DMS153 (cell line): Measurements from ENCODE around the gene CRLF3.
"Not testable (repeated sequence)": the region's sequence is repeated elsewhere in the genome, so short reads cannot be mapped to it uniquely, and the experiment has no call there.

Experiments used
- DNase-seq: peaks from one replicate; lab custom pipeline; 2025; lab: John Stamatoyannopoulos, UW

Gene CRLF3

DNA sequence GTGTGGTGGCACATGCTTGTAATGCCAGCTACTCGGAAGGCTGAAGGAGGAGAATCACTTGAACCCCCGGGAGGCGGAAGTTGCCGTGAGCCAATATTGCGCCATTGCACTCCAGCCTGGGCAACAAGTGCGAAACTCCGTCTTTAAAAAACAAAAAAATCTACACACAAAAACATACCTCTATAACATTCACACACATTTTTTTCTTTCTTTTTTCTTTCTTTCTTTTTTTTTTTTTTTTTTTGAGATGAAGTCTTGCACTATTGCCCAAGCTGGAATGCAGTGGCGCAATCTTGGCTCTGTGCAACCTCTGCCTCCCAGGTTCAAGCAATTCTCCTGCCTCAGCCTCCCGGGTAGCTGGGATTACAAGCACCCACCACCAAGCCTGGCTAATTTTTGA lies 9.6 kb downstream of the CRLF3 start:
- not testable (repeated sequence) for DNase-seq

DNA sequence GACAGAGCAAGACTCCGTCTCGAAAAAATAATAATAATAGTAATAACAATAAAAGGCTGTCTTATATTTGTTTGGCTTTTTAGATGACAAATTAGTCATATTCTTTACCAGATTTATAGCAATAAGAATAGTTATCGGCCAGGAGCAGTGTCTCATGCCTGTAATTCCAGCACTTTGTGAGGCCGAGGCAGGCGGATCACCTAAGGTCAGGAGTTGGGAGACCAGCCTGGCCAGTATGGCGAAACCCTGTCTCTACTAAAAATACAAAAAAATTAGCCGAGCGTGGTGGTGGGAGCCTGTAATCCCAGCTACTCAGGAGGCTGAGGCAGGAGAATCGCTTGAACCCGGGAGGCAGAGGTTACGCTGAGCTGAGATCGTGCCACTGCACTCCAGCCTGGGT lies 10.3 kb downstream of the CRLF3 start:
- not testable (repeated sequence) for DNase-seq

DNA sequence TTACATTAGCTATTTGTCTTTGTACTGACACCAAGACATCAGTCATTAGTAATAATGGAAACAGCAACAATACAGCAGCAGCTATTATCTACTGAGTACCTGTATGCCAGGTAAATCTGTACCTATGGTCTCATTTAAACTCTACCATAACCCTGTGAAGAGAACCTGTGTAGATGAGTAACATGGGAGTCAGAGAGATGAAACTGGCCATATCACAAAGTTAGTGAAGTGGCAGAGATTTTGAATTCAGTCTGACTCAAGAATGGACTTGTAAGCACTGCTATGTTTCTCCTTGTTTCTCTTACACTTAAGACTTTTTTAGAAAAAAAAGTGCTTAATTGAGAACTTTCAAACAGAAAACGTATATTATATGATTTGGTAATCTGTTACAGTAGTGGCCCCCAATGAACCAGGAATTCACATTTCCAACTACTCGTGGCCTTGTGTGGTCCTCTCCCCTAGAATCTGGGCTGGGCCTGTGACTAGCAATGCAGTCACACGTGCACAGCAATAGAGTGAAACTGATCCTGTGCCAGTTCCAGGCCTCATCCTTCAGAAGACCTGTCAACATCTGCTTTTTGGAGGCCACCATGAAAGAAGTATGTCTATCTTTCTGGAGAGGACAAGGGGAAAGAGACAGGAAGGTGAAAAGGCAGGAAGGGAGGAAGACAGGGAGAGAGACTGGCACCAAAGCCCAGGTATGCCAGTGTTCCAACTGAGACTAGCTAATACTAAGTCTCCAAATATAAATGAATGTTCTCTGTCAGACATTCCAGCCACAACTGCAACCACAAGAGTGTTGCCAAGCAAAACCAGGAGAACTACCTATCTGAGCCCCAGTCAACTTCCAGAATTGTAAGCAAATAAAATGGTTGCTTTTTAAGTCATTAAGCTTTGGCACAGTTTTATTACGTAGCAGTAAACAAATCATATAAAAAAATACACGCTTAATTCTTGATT lies 12.0 kb downstream of the CRLF3 start:
- no peak for DNase-seq

DNA sequence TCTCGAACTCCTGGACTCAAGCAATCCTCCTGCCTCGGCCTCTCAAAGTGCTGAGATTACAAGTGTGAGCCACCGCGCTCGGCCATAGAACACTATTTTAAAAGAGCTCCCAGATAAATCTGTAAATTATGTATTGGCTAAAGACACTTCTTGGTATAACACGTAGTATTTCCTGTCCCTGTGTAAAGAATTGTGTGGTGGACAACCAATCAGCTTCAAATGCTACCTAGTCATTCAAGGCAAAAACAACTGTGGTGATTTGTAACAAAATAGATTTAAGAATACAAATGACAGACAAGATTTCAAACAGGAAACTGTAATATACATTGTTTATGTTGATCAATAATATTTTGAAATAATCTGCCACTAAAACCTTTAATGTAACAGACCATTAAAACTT lies 14.6 kb downstream of the CRLF3 start:
- no peak for DNase-seq

DNA sequence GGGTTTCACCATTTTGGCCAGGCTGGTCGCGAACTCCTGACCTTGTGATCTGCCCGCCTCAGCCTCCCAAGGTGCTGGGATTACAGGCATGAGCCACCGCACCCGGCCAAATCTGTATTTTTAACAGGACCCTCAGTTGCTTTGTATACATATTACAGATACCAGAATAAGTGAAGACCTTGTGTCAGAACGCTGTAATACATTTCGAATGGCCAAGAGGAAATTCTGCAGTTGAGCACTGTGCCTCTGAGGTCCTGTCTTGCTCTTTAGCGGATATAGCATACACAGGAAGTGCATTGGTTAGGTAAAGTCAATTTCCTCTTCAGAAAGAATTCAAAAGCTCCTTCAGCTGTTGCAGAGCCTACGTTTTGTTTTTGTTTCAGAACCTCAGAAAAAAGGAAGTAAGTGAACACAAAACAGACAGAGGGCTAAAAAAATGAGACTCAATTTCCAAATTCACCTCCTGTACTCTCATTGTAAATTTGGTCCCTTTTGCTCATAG lies 15.7 kb downstream of the CRLF3 start:
- no peak for DNase-seq

DNA sequence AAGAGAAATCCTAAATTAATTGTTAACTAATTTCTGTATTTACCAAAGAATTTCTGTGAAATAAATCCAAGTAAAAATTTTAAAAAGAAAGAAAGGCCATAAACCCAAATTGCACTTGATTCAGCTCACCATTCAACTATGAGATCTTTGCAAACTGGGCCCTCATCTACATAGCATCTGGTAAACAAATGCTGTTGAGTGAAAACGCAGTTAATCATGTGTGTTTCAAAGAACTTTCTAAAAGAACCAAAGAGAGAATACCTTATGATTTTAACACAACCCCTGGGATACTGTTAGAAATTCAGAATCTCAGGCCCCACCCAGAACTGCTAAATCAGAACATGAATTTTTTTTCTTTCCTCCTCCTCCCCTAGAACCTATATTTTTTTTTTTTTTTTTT lies 16.6 kb downstream of the CRLF3 start:
- DNase-seq: no peak

DNA sequence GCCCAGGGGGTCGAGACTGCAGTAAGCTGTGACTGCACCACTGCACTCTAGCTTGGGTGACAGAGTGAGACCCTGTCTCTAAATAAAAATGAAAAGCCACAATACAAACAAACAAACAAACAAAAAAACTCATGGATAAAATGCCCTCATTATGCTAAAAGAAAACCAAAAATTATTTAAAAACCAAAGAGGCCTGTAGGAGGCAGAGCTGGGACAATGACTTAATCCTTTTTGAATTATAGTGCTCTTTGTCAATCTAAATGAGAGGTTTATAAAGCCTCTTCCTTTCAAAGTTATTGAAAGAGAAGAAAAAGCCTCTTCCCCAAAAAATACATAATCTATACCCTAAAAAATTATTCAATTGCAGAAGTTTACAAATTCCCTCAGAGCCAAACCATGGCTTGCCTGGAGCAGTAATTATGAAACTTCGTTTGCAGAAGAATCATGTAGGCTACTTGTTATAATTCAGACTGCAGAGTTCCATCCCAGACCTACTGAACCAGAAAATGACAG lies 18.5 kb downstream of the CRLF3 start:
- DNase-seq: no peak

DNA sequence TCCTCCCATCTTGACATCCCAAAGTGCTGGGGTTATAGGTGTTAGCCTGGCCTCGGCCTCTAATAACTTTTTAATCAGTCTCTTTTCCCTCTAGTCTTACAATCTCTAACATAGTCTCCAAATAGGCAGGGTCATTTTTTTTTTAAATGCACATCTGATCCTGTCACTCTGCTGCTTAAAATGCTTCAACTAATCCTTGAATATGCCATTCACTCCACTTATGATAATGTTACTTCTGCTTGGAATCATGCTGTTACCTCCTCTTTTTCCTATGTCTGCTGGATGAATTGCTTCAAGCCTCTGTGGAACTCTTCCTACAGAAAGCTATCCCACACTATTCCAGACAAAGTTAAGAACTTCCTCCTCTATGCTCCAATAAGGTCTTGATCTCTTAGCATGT lies 22.8 kb downstream of the CRLF3 start:
- DNase-seq: no peak

DNA sequence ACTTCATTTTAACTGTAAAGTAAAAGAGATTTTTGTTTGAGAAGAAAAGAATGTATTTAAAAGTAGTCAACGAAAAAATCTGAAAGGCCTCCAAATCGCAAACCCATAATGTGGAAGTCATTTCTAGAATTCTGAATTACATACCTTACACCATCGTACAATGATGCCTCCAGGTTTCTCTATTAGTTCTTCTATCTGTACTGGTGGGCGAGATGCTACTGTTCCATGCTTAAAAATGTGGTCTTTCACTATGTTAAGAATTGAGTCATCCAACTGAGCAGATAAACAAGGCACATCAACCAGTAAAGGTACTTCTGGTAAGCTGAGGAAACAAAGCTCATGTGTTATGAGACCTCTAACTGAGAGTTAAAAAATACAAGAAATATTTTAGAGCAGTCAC lies 28.5 kb downstream of the CRLF3 start:
- no peak for DNase-seq

DNA sequence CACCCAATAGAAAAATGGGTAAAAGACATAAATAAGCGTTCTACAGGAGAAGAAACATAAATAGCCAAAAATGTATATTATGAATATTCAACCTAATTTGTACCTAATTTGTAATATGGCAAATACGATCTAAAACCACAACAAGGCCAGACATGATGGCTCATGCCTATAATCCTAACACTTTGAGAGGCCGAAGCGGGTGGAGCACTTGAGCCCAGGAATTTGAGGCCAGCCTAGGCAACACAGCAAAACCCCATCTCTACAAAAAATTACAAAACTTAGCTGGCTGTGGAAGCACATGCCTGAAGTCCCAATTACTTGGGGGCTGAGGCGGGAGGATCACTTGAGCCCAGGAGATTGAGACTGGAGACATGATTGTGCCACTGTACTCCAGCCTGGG lies 30.1 kb downstream of the CRLF3 start:
- DNase-seq: no peak

DNA sequence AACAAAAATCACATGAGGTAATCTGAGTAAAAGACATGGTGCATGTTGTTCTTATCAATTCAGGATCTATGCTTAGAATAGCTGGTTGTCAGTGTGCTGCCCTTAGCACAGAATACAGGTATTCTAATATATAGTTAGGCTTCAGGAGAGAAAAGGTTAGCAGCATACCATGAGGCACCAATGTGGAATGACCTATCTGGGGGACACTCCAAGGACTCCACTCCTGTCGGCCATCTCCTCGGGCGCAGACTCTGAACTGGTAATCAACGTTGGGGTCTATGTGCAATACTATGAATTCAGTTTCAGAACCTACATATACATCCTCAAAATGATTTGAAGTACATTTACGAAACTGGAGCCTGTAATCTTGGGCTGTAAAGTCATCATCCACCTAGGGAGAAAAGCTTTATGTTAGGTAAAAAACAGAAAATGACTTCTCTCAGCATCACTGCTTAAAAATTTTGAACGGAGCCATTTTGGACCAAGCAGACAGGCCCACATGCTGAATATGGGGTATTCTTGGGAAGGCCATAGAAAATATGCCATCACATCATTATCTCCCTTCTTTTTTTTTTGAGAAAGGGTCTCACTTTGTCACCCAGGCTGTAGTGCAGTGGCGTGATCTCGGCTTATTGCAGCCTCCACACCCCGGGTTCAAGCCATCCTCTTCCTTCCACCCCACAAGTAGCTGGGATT lies 31.1 kb downstream of the CRLF3 start:
- DNase-seq: no peak

DNA sequence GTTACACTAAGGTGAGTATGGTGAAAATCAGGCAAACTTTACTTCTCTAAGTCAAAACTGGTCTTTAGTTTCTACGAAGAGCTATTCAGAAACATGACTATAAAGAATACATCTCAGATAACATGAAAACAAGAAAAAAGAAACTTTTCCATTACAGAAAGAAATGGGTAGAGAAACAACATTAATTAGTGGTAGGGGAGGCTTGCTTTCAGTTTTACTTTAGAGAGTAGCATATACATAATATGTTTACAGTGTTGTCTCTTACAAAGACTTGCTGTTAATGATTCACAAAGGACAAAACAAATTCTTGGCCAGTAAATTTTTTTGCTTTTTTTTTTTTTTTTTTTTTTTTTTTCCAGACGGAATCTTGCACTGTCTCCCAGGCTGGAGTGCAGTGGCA lies 34.2 kb downstream of the CRLF3 start:
- DNase-seq: no peak

DNA sequence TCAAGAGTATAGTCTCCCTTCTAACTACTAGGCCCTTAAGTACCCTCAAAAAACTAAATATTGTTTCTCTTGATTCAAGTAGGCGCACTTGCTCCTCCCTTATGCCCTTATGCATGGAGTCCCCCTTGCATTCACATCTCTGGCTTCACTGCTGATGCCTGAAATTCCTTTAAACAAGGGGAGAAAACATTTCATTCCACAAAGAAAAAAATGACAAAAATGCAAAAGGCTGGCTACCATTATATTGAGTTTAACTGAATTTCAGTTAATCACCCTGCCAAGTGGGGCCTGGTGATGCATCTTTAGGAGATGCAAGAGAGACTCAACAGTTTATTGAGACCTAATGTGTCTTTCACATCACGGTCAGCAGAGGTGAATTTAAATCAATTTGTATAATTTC lies 35.6 kb downstream of the CRLF3 start:
- no peak for DNase-seq

DNA sequence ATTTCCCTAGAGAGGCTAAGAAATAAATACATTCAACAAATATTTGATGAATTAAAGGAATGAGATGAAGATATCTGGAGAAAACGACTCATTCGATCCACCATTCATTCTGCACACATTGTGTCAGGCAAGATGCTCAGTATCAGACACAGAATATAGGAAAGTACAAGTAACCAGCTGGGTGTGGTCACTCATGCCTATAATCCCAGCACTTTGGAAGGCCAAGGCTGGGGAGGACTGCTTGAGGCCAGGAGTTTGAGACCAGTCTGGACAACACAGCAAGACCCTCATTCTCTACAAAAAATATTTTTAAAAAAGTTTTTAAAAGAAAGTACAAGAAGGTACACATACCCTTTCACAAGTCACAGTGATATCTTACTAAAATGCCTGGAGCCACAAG lies 42.3 kb downstream of the CRLF3 start:
- no peak for DNase-seq

DNA sequence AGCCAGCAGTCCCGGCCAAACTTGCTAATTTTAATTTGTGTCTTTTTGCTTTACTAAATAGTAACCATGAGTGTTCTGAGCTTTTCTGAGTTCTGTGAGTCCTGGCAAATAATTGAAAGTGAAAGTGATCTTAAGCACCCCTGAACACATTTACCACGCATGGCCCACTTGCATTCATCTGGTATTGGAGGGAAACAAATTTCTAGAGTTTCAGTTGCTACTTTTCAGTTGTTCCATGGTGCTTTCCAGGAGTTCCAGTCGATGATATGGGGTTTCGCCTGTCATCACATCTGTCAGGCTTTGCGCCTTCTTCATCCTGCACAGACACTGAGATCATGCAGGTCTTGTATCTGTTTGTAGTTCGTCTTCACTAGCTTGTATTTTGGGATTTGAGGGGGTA lies 44.1 kb downstream of the CRLF3 start:
- DNase-seq: no peak

DNA sequence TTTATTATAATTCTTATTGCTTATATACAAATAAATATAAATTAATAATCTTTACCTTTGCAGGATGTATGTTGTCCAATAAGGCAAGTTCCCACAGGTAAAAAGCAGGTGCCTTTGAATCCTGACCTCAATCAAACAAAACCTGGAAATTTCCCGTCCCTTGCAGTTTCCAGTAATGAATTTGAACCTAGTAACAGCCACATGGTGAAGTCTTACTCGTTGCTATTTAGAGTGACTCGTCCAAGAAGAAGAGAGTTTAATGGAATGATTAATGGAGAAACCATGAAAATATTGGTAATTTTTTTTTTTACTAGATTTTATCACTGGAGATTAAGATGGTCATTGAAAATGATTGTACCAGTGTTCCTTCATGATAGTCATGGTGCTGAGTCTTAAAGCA lies 55.7 kb downstream of the CRLF3 start:
- DNase-seq: not testable (repeated sequence)

DNA sequence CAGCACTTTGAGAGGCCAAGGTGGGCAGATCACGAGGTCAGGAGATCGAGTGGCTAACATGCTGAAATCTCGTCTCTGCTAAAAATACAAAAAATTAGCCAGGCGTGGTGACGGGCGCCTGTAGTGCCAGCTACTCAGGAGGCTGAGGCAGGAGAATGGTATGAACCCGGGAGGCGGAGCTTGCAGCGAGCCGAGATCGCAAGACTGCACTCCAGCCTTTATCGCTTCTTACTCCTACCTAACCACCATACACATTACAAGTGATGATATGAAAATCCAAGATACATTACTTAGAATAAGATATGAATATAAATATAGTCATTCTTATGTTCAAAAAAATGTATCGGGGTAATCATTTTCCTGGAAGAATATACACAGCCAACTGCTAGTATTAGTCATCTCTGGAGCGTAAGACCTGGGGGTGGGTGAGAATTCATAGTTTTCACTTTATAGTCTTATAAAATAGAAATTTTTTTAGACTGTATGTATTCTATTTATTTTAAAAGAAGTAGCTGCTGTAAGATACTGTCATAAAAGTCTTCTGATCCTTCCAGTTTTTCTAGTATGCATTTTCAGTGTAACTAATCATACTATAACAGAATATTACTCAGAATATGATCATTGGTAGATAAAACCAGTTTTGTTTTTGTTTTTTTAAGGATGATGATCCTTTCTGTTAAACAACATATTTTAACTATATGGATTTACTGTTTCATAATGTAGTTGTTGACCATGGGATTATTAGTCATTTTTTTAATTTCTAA lies 56.7 kb downstream of the CRLF3 start:
- DNase-seq: not testable (repeated sequence)

DNA sequence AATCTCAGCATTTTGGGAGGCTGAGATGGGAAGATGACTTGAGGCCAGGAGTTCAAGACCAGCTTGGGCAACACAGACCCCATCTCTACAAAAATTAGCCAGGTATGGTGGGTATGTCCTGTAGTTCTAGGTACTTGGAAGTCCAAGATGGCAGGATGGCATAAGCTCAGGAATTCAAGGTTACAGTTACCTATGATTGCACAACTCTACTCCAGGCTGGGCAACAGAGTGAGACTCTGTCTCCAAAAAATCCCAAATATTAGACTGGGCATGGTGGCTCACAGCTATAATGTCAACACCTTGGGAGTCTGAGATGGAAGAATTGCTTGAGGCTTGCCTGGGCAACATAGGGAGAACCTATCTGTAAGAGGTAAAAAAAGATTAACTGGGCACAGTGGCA lies 63.4 kb downstream of the CRLF3 start:
- DNase-seq: no peak

DNA sequence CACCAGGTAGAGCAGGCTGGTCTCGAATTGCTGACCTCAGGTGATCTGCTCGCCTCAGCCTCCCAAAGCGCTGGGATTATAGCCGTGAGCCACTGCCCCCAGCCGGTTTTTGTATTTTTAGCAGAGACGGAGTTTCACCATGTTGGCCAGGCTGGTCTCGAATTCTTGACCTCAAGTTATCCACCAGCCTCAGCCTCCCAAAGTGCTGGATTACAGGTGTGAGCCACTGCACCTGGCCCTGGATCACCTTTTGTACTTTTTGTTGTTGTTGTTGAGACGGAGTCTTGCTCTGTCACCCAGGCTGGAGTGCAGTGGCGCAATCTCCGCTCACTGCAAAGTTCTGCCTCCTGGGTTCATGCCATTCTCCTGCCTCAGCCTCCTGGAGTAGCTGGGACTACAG lies 71.2 kb downstream of the CRLF3 start:
- DNase-seq: not testable (repeated sequence)

DNA sequence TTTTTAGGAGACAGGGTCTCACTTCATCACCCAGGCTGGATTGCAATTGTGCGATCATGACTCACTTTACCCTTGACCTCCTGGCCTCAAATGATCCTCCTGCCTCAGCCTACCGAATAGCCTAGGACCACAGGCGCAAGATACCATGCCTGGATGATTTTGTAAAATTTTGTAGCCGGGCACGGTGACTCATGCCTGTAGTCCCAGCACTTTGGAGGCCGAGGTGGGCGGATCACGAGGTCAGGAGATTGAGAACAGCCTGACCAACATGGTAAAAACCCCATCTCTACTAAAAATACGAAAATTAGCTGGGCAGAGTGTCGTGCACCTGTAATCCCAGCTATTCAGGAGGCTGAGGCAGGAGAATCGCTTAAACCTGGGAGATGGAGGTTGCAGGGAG lies 73.5 kb downstream of the CRLF3 start:
- not testable (repeated sequence) for DNase-seq

DNA sequence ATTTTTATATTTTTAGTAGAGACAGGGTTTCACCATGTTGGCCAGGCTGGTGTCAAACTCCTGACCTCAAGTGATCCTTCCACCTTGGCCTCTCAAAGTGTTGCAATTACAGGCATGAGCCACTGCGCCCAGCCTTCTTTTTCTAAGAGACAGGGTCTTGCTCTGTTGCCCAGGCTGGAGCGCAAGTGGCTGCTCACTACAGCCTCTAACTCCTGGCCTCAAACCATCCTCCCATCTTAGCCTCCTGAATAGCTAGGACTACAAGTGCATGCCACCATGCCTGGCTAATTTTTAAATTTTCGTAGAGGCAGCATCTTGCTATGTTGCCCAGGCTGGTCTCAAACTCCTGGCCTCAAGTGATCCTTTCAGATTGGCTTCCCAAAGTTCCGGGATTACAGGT lies 76.9 kb downstream of the CRLF3 start:
- not testable (repeated sequence) for DNase-seq

DNA sequence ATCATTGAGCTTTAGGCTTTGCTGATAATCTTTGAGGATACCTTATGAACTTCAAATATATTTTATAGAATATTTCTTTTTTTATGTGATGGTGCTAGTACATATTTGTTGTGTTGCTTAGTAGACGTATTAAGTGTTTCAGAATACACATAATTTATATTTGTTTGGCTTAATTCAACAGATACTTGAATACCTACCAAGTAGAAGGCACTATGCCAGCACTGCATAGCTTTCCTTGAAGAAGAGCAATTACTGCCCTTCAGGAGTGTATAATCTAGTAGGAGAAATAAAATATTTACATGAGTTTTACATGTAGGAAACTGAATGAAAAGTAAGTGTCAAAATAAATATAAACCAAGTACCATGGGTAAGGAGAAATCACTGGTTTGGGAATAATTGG lies 81.8 kb downstream of the CRLF3 start:
- not testable (repeated sequence) for DNase-seq
